Mesodermal cell (in vitro differentiated cells): ENCODE results near the gene FOXP2.
"Not testable (repeated sequence)": the region's sequence is repeated elsewhere in the genome, so short reads cannot be mapped to it uniquely, and the experiment has no call there.

Experiments
- H3K27ac ChIP-seq: 2 replicates; pipeline ENCODE4 v1.7.0; 2013; ENCODE audit warnings: mild to moderate bottlenecking, low read depth, low read length, moderate library complexity; ENCODE audit not compliant: severe bottlenecking
- H3K36me3 ChIP-seq: 2 replicates; pipeline ENCODE4 v1.7.1; 2013; ENCODE audit warnings: mild to moderate bottlenecking, low read length, moderate library complexity; ENCODE audit not compliant: control insufficient read depth, insufficient read depth
- H3K4me1 ChIP-seq: one replicate; pipeline ENCODE4 v1.7.1; 2013; ENCODE audit warnings: mild to moderate bottlenecking, low read length; ENCODE audit not compliant: insufficient read depth, control insufficient read depth, poor library complexity, severe bottlenecking
- H3K4me3 ChIP-seq: 2 replicates; pipeline ENCODE4 v1.7.0; 2013; ENCODE audit warnings: low read length, control low read depth, mild to moderate bottlenecking; ENCODE audit not compliant: insufficient read depth, poor library complexity, severe bottlenecking; ENCODE audit errors: extremely low read depth
- H3K9me3 ChIP-seq: 2 replicates; pipeline ENCODE4 v1.7.1; 2013; ENCODE audit warnings: mild to moderate bottlenecking, low read length, moderate library complexity; ENCODE audit not compliant: control insufficient read depth
- WGBS, 2 experiments: methylation state at CpG; one replicate each; pipeline ENCODE4 v1.1.5; 2013; ENCODE audit warnings: missing lambda C conversion rate in 2 of 2; ENCODE audit not compliant: insufficient coverage in 2 of 2; 5-methylcytosine and 5-hydroxymethylcytosine counted together

FOXP2 gene

DNA sequence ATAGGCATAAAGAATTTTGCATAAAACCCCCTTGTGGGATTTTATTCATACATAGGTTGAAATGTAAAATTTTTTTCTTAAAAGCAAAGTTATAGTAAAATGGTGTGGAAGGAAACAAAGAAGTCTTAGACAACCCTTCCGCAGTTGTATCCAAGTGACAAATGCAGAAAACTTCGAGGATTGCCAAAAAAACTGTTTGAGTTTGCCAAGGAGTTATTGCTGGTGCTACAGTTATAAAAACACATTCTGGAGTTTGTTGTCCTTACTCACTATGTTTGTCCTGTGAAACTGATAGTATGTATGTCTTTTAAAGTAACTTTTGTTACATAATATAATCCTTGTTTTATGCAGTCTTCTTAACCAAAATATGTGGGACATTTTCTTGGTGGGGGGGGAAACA, 120.3 kb downstream of the FOXP2 start:
- Histone ChIP-seq H3K36me3 (no peaks in the 10 kb centered on the region), H3K4me1 (no peaks in the 10 kb centered on the region), H3K4me3 (no peak overlapping the region), H3K9me3 (no peaks in the 10 kb centered on the region), H3K27ac (no peak overlapping the region)
- 82 to 83% methylated on average over 1 to 2 of the region's 2 CpGs for WGBS, 2 experiments

DNA sequence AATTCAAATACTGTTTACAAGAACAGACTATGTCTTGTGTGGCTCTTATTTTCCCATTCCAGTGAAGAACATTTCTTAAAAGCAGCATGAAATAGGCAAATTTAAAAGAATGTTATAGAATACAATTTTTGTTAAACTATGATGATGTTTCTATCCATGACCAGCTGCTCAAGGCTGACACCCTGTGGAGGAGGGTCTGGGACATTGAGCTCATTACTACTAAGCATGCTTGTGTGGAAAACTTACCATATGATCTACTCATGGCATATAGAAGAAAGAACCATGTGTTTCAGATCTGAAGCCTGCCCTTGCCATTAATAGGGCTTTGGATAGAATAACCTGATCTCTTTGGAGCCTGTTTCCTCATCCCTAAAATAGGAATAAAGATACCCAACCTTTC, 125.0 kb downstream of the FOXP2 start:
- Histone ChIP-seq H3K9me3 (no peaks in the 10 kb centered on the region), H3K4me3 (no peak overlapping the region), H3K27ac (no peak overlapping the region), H3K4me1 (no peaks in the 10 kb centered on the region), H3K36me3 (no peaks in the 10 kb centered on the region)

DNA sequence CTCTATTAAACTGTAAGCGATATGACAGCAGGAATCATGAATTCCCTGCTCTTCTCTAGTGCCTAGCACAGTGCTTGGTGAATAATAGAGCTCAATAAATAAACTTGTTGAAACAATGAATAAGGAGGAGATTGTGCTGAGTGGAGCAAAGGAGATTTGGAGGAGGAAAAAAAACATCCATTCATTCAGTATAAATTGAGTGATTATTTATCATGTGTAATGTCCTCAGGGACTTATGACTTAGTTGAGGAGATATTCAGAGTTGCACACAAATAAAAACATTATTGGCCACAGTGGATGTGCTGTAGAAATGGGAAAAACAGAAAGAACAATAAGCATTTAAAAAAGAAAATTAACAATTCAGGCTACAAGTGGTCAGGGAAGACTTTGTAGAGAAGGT, 125.7 kb downstream of the FOXP2 start:
- WGBS, 2 experiments: no CpG with 5 or more reads among the region's 1 CpG
- no peak overlapping the region for H3K27ac ChIP-seq
- H3K9me3 ChIP-seq: no peaks in the 10 kb centered on the region
- no peaks in the 10 kb centered on the region for H3K36me3 ChIP-seq
- no peaks in the 10 kb centered on the region for H3K4me1 ChIP-seq
- no peak overlapping the region for H3K4me3 ChIP-seq

DNA sequence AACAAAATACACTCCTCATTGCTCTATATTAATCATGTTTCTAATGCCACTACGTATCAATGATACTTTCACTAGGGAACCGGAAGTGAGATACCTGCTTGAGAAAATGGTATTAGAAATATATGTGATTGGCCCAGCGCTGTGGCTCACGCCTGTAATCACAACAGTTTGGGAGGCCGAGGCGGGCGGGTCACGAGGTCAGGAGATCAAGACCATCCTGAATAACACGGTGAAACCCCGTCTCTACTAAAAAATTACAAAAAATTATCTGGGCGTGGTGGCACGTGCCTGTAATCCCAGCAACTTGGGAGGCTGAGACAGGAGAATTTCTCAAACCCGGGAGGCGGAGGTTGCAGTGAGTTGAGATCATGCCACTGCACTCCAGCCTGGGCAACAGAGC, 132.7 kb downstream of the FOXP2 start:
- H3K4me1 ChIP-seq, H3K4me3 ChIP-seq, H3K9me3 ChIP-seq, H3K36me3 ChIP-seq, H3K27ac ChIP-seq: not testable (repeated sequence)
- WGBS, 2 experiments: 79 to 83% methylated on average over 10 to 12 of the region's 14 CpGs

DNA sequence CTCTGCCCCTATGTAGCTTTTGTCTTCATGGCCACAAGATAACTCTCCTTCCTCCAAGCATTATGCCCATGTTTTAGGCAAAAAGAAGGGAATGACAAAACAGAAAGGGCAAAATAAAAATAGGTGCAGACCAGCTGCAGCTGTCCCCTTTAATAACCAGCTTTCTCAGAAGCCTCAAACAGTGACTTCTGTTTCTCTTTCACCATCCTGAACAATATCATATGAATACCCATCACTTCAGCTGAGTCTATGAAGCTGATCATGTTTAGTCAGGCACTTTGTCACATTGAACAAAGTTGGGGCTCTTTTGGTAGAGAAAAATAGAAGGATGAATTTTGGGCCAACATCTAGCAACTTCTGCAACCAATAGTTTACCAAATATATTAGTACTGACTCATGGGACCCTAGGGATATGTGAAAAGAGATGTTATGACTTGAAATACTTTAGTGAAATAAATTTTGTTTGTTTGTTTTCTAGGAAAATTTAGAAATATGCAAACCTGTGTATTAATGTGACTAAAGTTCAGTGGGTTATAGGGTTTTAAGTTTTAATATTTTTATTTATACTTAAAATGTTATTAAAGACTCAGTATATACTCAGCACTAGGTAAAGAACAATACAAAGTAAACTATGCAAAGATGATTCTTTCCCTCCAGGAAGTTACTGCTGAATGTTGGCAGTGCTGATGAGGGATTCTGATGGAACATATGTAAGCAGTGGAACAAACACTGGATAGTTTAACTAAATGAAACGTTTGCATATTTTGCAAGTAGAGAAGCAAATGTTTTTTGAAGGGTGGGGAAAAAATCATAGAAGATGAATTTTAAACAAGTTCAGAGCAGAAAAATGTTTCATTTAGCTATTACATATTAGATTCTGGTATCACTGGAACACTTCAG, 133.7 kb downstream of the FOXP2 start:
- no peak overlapping the region for H3K4me3 ChIP-seq
- H3K27ac ChIP-seq: no peak overlapping the region
- H3K4me1 ChIP-seq: no peaks in the 10 kb centered on the region
- H3K9me3 ChIP-seq: no peaks in the 10 kb centered on the region
- no peaks in the 10 kb centered on the region for H3K36me3 ChIP-seq
- no CpG with 5 or more reads among the region's 1 CpG for WGBS, 2 experiments

DNA sequence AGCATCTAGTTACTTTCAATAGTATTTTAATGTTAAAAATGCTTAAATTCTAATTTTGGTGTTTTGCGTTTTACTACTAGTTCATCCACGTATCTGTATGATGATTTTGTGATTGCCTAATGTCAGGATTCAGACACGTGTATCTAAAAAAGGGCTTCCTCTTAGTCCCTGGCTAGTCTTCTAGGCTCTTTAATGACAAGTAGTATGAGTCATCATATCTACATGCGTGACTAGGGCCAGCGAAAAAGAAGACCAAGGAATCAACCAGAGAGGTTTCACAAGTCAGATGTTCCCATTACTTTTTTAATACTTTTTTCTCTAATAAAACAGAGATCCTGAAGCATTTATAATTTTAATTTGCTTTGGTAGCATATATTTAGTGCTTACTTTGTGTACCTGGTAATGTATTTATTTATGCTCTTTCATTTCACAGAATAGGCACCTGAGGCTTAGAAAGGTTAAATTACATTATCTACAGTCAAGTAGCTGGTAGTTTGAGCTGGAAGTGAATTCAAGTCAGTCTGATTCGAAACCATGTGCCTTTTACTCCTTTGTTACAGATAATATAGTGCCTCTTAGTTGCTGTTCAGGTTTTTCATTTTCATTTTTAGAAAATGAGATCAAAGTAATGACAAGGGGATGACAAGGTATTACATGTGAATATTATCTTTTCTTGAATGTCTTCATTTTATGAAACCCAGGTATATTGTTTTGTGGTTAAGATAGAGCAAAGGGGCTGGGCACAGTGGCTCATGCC, 140.3 kb downstream of the FOXP2 start:
- WGBS, 2 experiments: 83 to 86% methylated on average over 2 to 5 of the region's 6 CpGs
- no peak overlapping the region for H3K27ac ChIP-seq
- no peak overlapping the region for H3K4me3 ChIP-seq
- no peaks in the 10 kb centered on the region for H3K9me3 ChIP-seq
- no peaks in the 10 kb centered on the region for H3K36me3 ChIP-seq
- H3K4me1 ChIP-seq: no peaks in the 10 kb centered on the region

DNA sequence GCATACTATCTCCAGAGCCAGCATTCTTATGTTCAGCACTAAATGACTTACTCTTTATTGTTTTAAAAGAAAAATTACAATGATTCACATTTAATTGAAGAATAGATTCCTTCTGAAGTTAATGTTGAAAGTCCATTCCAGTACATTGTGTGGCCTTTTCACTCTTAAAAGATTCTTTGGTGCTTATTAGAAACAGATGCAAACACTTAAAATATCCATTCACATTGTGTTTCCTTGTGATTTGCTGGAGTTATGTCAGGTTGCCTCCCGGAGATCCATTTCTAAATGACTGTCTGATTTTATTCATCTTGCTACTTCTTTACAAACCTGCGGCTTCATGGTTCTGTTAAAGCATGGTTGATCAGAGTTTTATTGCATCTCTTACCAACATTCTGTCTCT, 152.8 kb downstream of the FOXP2 start:
- no peak overlapping the region for H3K4me3 ChIP-seq
- H3K4me1 ChIP-seq: no peaks in the 10 kb centered on the region
- no peaks in the 10 kb centered on the region for H3K9me3 ChIP-seq
- WGBS, 2 experiments: 100% methylated on average over 1 of the region's 2 CpGs; no CpG with 5 or more reads in 1 of the 2 experiments
- H3K36me3 ChIP-seq: no peaks in the 10 kb centered on the region
- no peak overlapping the region for H3K27ac ChIP-seq

DNA sequence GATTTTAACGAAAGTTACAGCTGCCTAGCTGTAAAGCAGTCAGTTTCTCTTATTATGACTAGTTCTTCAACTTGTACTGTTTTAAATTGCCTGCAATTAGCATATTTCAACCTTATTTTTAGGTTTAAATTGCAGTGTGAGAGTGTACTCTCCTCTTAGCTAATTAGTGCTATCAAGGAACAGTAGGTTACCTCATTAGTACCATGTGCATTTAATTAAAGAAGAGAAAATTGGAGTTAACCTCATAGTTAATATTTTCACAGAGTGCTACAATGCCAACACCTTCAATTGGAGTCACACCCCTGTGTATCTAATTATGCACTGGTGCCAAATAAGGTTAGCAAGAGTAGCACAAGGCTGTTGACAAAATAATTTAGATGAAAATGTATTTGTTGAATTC, 154.6 kb downstream of the FOXP2 start:
- H3K36me3 ChIP-seq: no peaks in the 10 kb centered on the region
- H3K9me3 ChIP-seq: no peaks in the 10 kb centered on the region
- 80 to 86% methylated on average over 1 of the region's 1 CpG for WGBS, 2 experiments
- H3K27ac ChIP-seq: no peak overlapping the region
- H3K4me3 ChIP-seq: no peak overlapping the region
- H3K4me1 ChIP-seq: no peaks in the 10 kb centered on the region

DNA sequence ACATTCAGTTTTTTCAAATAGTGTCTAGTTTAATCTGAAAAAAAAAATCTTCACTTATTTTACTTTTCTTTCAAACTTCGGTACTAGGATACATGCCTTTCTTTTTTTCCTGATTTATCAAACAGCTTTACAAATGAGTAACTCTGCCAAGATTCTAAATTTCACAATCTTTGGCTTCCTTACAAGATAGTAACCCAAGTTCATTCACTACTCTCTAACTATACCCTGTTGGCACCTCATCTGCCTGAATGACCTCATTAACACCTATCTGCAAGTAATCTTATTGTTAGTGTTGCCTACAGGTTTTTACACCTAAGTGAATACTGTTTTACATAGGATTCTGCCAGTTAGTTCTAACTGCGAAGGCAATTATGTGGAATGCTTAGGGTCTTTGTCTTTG, 159.8 kb downstream of the FOXP2 start:
- Histone ChIP-seq H3K4me3 (no peak overlapping the region), H3K9me3 (no peaks in the 10 kb centered on the region), H3K27ac (no peak overlapping the region), H3K4me1 (no peaks in the 10 kb centered on the region), H3K36me3 (no peaks in the 10 kb centered on the region)
- WGBS, 2 experiments: 59 to 63% methylated on average over 2 of the region's 2 CpGs

DNA sequence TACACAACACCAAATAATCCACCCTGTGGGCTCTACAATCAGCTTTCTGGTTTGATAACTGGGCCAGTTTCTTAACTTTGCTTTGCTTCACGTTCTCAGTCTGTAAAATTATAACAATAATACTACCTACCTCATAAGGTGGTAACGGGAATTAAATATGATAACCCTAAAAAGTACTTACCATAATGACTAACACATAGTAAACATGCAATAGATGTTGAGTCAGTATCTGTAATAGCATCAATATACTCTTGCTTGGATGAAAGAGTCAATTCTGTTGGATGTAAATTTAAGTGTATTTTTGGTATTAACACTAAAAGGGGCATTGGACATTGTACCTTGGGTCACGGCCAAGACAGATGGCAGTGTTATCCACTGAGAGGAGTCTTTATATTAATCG, 160.5 kb downstream of the FOXP2 start:
- no peak overlapping the region for H3K27ac ChIP-seq
- no peaks in the 10 kb centered on the region for H3K4me1 ChIP-seq
- no peaks in the 10 kb centered on the region for H3K36me3 ChIP-seq
- WGBS, 2 experiments: 80 to 100% methylated on average over 1 of the region's 4 CpGs
- H3K9me3 ChIP-seq: no peaks in the 10 kb centered on the region
- no peak overlapping the region for H3K4me3 ChIP-seq

DNA sequence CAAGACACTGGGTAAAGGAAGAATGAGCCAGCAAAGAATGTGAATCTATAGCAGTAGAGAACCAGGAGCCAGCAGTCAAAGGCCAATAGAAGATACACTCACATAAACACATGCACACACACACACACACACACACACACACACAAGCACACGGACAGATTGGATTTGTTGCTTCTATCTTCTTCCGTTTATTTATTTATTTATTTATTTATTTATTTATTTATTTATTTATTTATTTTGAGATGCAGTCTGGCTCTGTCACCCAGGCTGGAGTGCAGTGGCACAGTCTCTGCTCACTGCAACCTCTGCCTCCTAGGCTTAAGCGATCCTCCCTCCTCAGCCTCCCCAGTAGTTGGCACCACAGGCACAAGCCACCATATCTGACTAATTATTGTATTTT, 166.3 kb downstream of the FOXP2 start:
- H3K36me3 ChIP-seq, H3K4me3 ChIP-seq, H3K9me3 ChIP-seq, H3K27ac ChIP-seq, H3K4me1 ChIP-seq: not testable (repeated sequence)
- 100% methylated on average over 1 of the region's 3 CpGs; no CpG with 5 or more reads in 1 of the 2 experiments for WGBS, 2 experiments
